ENCODE measurements around the gene OR10H4. TPM values are rescaled to one million over a fixed set of nuclear protein-coding genes. Genes with fewer than 3 reads are reported as not detected.

Gene OR10H4
- total and polyA plus RNA-seq, 9 of the 15 experiments (the other 6 are each of a cell fraction or from before 2014, with no cell fraction given): not detected

- ChIA-PET CTCF (ENCODE audit: low intra/inter-chr PET ratio) (no interaction called here), POLR2A (no interaction called here)
- Histone ChIP-seq H3K9me1 (ENCODE audit: control insufficient read depth, insufficient read depth, low read length) (no peaks in the 10 kb centered on the region), H3K9ac (ENCODE audit: insufficient read depth in 1 of 2, low read depth in 2 of 2, low read length in 2 of 2) (no peak overlapping the region), H3K79me2 (ENCODE audit: control insufficient read depth, insufficient read depth, low read length) (no peaks in the 10 kb centered on the region), H3K36me3 (ENCODE audit: control insufficient read depth, insufficient read depth, low read length) (no peaks in the 10 kb centered on the region), H3K9me3 (replicated peaks; ENCODE audit: control insufficient read depth, insufficient read depth, low read depth, low read length) (no peaks in the 10 kb centered on the region), H3K4me3 (no peak overlapping the region), H4K20me1 (replicated peaks; ENCODE audit: control insufficient read depth, insufficient read depth, low read length) (no peaks in the 10 kb centered on the region; the same call in 1 of the 2 replicates), H3K27ac (ENCODE audit: extremely low read depth, low read depth, low read length) (no peak overlapping the region), H2AFZ (ENCODE audit: low read depth, low read length) (no peak overlapping the region), H3K4me2 (ENCODE audit: insufficient read depth, low read length) (no peak overlapping the region), H3K27me3 (ENCODE audit: control insufficient read depth in 2 of 2, insufficient read depth in 2 of 2, low read length in 2 of 2) (no peaks in the 10 kb centered on the region), H3K4me1 (replicated peaks in 1 of 2; ENCODE audit: control insufficient read depth in 2 of 2, insufficient read depth in 2 of 2, low read length in 2 of 2) (no peaks in the 10 kb centered on the region)
- FAIRE-seq (no peak), ATAC-seq (no peak), DNase-seq (ENCODE audit: extremely low read depth in 1 of 4, low spot score in 3 of 4) (no peak)
- 0% methylated on average over 5 of the region's 5 CpGs for whole genome bisulfite sequencing (ENCODE audit: insufficient coverage, low coverage, missing lambda C conversion rate)
- BruUV-seq (replicated peaks): no TSS peak
- intact Hi-C loops (cut with micrococcal nuclease): no loop called here
- in situ Hi-C loops (cut with MboI): no loop called here
- no peak for TF ChIP-seq POLR2G (IDR thresholded peaks at IDR 0.05; ENCODE audit: low read depth, low read length)
- TF ChIP-seq ZNF395 (CRISPR knock-in tag; IDR thresholded peaks at IDR 0.05): no peak
- no peak for TF ChIP-seq ZNF143 (CRISPR knock-in tag; IDR thresholded peaks at IDR 0.05)
- TF ChIP-seq FOXO4 (CRISPR knock-in tag; IDR thresholded peaks at IDR 0.05): no peak
- no peak for TF ChIP-seq ZNF224 (CRISPR knock-in tag; IDR thresholded peaks at IDR 0.05)
- no peak for TF ChIP-seq ESRRB (CRISPR knock-in tag; IDR thresholded peaks at IDR 0.05; ENCODE audit: borderline replicate concordance)
- TF ChIP-seq MYBL2 (IDR thresholded peaks at IDR 0.05; ENCODE audit: low read depth): no peak
- TF ChIP-seq MYBL2 (CRISPR knock-in tag; IDR thresholded peaks at IDR 0.05; ENCODE audit: borderline replicate concordance): no peak
- TF ChIP-seq ZNF311 (CRISPR knock-in tag; IDR thresholded peaks at IDR 0.05): no peak
- TF ChIP-seq STAG1 (CRISPR knock-in tag; IDR thresholded peaks at IDR 0.05; ENCODE audit: borderline replicate concordance): no peak
- no peak for TF ChIP-seq ZBTB5 (IDR thresholded peaks at IDR 0.05)
- no peak for TF ChIP-seq ZKSCAN8 (CRISPR knock-in tag; IDR thresholded peaks at IDR 0.05)
- TF ChIP-seq ZNF740 (CRISPR knock-in tag; IDR thresholded peaks at IDR 0.05): no peak
- TF ChIP-seq ZNF740 (tag; IDR thresholded peaks at IDR 0.05): no peak
- TF ChIP-seq THRAP3 (IDR thresholded peaks at IDR 0.05; ENCODE audit: borderline replicate concordance): no peak
- no peak for TF ChIP-seq SMAD1 (IDR thresholded peaks at IDR 0.05; ENCODE audit: low read depth, low read length, partially characterized antibody)
- no peak for TF ChIP-seq SMC3 (conservative IDR thresholded peaks at IDR 0.05; ENCODE audit: insufficient read depth, low read depth, low read length)
Observed at GRCh38 chr19:15974856-15975255, 26.0 kb downstream of the OR10H4 start.

All from K562 (cell line).